ENCODE data around the gene PLSCR2. TPM values are rescaled to one million over a fixed set of nuclear protein-coding genes. Genes with fewer than 3 reads are reported as not detected.

Gene PLSCR2
- total and polyA plus RNA-seq, 2 donors (not counting 1 experiment from before 2014, with no cell fraction given) = 0.15 to 0.54 TPM

- DNase-seq = no peak
- Histone ChIP-seq H3K4me2 (replicated peaks; ENCODE audit: low read depth, low read length, poor library complexity, severe bottlenecking) (no peak overlapping the region), H3K79me2 (ENCODE audit: control insufficient read depth, insufficient read depth, low read length) (no peaks in the 10 kb centered on the region), H2AFZ (ENCODE audit: insufficient read depth, low read depth, low read length, poor library complexity, severe bottlenecking) (no peak overlapping the region), H3K9me3 (ENCODE audit: control extremely low read depth in 1 of 3, control insufficient read depth in 2 of 3, insufficient read depth in 1 of 3, low read length in 2 of 3) (no peaks in the 10 kb centered on the region), H4K20me1 (ENCODE audit: control insufficient read depth, insufficient read depth, low read length, poor library complexity, severe bottlenecking) (no peaks in the 10 kb centered on the region), H3K9ac (ENCODE audit: low read length) (no peak overlapping the region), H3K4me3 (ENCODE audit: control extremely low read depth in 1 of 5, extremely low read depth in 1 of 5, insufficient read depth in 1 of 5, low read depth in 2 of 5, low read length in 4 of 5) (no peak overlapping the region), H3K4me1 (ENCODE audit: control insufficient read depth in 2 of 2, insufficient read depth in 2 of 2, low read length in 2 of 2) (no peaks in the 10 kb centered on the region), H3K27me3 (replicated peaks in 1 of 4; ENCODE audit: control extremely low read depth in 1 of 4, control insufficient read depth in 3 of 4, insufficient read depth in 4 of 4, low read length in 3 of 4) (no peaks in the 10 kb centered on the region), H3K36me3 (replicated peaks in 1 of 2; ENCODE audit: control extremely low read depth in 1 of 2, control insufficient read depth in 1 of 2, extremely low read depth in 1 of 2, insufficient read depth in 2 of 2, low read length in 1 of 2) (peaks cover 0 to 22% of the 10 kb centered on the region in 2 experiments), H3K27ac (ENCODE audit: low read length in 2 of 2) (no peak overlapping the region)
- no peaks in the 10 kb centered on the region for H3K9me3 Mint-ChIP-seq (ENCODE audit: insufficient read depth)
- no peak overlapping the region for H3K4me3 Mint-ChIP-seq
- H3K27ac Mint-ChIP-seq = no peak overlapping the region
- no peak for ATAC-seq (ENCODE audit: low read depth)
- intact Hi-C loops (cut with micrococcal nuclease) = no loop called here
- no peaks in the 10 kb centered on the region for H3K27me3 Mint-ChIP-seq
- H3K4me1 Mint-ChIP-seq = no peaks in the 10 kb centered on the region
- ChIA-PET POLR2A (no interaction called here), CTCF (no interaction called here)
- no CpG with 5 or more reads among the region's 3 CpGs for WGBS (ENCODE audit: insufficient coverage)
- TF ChIP-seq EZH2 (IDR thresholded peaks at IDR 0.05; ENCODE audit: borderline replicate concordance, insufficient read depth, low read depth, low read length, poor library complexity, severe bottlenecking) (no peak), CTCF (IDR thresholded peaks at IDR 0.05) (no peak)
Observed at GRCh38 chr3:146511402-146512134, 42.2 kb upstream of the PLSCR2 start.

GRCh38 chr3:146507331-146508120 lies 38.2 kb upstream of the PLSCR2 start:
- Histone ChIP-seq H3K27ac (ENCODE audit: low read length in 2 of 2) (no peak overlapping the region), H3K9me3 (ENCODE audit: control extremely low read depth in 1 of 3, control insufficient read depth in 2 of 3, insufficient read depth in 1 of 3, low read length in 2 of 3) (no peaks in the 10 kb centered on the region), H3K4me2 (replicated peaks; ENCODE audit: low read depth, low read length, poor library complexity, severe bottlenecking) (no peak overlapping the region), H3K36me3 (replicated peaks in 1 of 2; ENCODE audit: control extremely low read depth in 1 of 2, control insufficient read depth in 1 of 2, extremely low read depth in 1 of 2, insufficient read depth in 2 of 2, low read length in 1 of 2) (peaks cover 0 to 2% of the 10 kb centered on the region in 2 experiments), H2AFZ (ENCODE audit: insufficient read depth, low read depth, low read length, poor library complexity, severe bottlenecking) (no peak overlapping the region), H3K79me2 (ENCODE audit: control insufficient read depth, insufficient read depth, low read length) (no peaks in the 10 kb centered on the region), H3K9ac (ENCODE audit: low read length) (no peak overlapping the region), H3K4me1 (ENCODE audit: control insufficient read depth in 2 of 2, insufficient read depth in 2 of 2, low read length in 2 of 2) (no peaks in the 10 kb centered on the region), H3K4me3 (ENCODE audit: control extremely low read depth in 1 of 5, extremely low read depth in 1 of 5, insufficient read depth in 1 of 5, low read depth in 2 of 5, low read length in 4 of 5) (no peak overlapping the region), H3K27me3 (replicated peaks in 1 of 4; ENCODE audit: control extremely low read depth in 1 of 4, control insufficient read depth in 3 of 4, insufficient read depth in 4 of 4, low read length in 3 of 4) (no peaks in the 10 kb centered on the region), H4K20me1 (ENCODE audit: control insufficient read depth, insufficient read depth, low read length, poor library complexity, severe bottlenecking) (no peaks in the 10 kb centered on the region)
- no peak overlapping the region for H3K4me3 Mint-ChIP-seq
- no peaks in the 10 kb centered on the region for H3K9me3 Mint-ChIP-seq (ENCODE audit: insufficient read depth)
- POLR2A ChIA-PET = no interaction called here
- H3K4me1 Mint-ChIP-seq = peaks cover 5% of the 10 kb centered on the region
- intact Hi-C loops (cut with micrococcal nuclease) = no loop called here
- no peaks in the 10 kb centered on the region for H3K27me3 Mint-ChIP-seq
- TF ChIP-seq CTCF (IDR thresholded peaks at IDR 0.05) = no peak
- no peak for TF ChIP-seq EZH2 (IDR thresholded peaks at IDR 0.05; ENCODE audit: borderline replicate concordance, insufficient read depth, low read depth, low read length, poor library complexity, severe bottlenecking)
- WGBS (ENCODE audit: insufficient coverage) = 100% methylated on average over 1 of the region's 1 CpG
- no peak for ATAC-seq (ENCODE audit: low read depth)
- H3K27ac Mint-ChIP-seq = no peak overlapping the region
- CTCF ChIA-PET = interaction anchor here (0.7 kb wide), 1 partner anchor 33 kb away, joined by 3 read pairs; no protein-coding TSS in a partner anchor
- DNase-seq = no peak
